ENCODE results near the gene TDO2.

DNA sequence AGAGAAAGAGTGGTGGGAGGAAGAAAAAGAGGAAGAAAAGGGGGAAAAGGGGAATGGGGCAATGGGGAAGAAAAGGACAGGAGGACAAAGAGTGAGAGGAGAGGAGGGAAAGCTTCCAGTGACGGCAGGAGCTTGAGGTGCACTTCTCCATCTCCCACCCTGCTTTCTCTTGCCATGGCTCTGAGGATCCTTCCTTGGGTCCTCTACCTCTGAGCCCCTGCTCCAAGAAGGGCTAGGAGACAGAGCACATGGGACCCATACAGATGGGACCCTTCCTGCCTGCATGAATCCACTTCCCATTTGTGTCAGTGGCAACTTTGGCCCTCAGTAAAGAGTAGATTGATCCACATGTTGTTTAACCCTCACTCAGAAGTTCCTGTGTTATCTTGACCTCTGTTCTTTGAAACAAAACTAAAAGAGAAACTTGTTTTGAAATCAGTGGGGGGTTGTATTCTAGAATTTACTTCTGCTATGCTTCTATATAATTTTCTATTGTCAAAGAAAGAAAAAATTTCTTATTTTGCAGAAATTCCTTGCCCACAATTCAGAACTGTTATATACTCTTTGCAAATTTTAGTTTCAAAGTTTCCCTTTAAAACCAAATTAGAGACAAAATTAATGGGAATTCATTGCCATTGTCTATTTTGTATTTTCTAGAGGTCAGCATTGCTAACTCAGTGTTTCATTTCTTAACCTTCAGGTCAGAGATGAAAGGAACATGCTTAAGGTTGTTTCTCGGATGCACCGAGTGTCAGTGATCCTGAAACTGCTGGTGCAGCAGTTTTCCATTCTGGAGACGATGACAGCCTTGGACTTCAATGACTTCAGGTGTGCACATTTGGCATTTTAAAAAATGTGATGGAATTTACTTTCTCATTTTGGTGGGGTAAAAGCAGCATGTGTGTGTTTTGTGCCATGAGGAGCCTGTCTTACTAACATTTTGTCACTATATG is 5.0 kb downstream of the TDO2 start:
- no peak for TF ChIP-seq EZH2 (IDR thresholded peaks at IDR 0.05; ENCODE audit: low read length)
- TF ChIP-seq, protein P1, sequence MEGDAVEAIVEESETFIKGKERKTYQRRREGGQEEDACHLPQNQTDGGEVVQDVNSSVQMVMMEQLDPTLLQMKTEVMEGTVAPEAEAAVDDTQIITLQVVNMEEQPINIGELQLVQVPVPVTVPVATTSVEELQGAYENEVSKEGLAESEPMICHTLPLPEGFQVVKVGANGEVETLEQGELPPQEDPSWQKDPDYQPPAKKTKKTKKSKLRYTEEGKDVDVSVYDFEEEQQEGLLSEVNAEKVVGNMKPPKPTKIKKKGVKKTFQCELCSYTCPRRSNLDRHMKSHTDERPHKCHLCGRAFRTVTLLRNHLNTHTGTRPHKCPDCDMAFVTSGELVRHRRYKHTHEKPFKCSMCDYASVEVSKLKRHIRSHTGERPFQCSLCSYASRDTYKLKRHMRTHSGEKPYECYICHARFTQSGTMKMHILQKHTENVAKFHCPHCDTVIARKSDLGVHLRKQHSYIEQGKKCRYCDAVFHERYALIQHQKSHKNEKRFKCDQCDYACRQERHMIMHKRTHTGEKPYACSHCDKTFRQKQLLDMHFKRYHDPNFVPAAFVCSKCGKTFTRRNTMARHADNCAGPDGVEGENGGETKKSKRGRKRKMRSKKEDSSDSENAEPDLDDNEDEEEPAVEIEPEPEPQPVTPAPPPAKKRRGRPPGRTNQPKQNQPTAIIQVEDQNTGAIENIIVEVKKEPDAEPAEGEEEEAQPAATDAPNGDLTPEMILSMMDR (optimal IDR thresholded peaks at IDR 0.05 in 1 of 3, IDR thresholded peaks at IDR 0.05 in 1 of 3, conservative IDR thresholded peaks at IDR 0.05 in 1 of 3; ENCODE audit: extremely low read depth in 1 of 3, insufficient read depth in 2 of 3, low read length in 3 of 3) = no peak

All from keratinocyte (primary cell).